ENCODE results near the gene SUMO3. TPM values are rescaled to one million over a fixed set of nuclear protein-coding genes. Genes with fewer than 3 reads are reported as not detected.

The SUMO3 gene
- total and polyA plus RNA-seq, 10 of the 15 experiments (the other 5 are each of a cell fraction or from before 2014, with no cell fraction given): 14.3 to 164 (median 89.9) TPM

DNA sequence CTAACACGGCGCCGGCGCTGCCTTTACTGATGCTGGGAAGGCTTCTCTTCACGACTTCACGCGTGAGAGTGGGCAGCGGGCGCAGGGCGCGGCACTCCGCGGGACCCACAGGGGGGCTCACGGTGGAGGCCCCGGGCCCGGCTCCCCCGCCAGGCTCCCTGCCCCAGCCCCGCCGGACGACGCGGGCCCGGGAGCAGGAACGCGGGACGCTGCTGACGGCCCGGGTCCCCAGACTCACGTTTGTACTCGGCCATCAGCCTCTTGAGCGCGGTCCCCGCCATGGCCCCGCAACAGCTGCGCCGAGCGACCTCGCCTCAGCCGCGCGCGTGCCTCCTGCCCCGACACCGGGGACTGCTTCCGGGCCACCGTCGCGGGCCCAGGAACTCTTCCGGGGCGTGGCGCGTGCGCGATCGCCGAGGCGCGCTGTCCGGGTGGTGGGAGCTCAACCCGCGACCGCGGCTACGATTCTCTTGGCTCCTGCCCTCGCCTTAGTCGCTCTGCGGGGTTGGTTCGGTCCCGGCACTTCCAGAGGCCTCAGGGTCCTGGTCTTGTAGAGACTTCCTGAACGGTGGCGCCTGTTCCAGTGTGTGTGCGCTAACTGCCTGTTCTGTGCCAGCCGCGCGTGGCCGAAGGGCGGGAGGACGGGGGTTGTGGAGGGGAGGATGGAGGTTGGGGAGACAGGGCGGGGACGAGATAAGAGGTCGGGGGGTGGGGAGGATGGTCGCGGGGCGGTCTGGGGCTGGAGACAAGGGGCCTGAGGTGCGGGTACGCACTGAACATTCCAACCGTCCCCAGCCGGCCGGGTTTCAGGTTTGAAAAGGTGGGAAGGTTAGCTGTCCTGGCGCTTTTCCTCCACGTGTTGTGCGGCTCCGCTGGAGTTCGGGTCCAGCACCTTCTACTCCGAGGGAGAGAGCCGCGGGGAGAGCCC is 16.1 kb downstream of the SUMO3 start, which contains the start of gene UBE2G2 (continued):
- TF ChIP-seq MYC (IDR thresholded peaks at IDR 0.05; ENCODE audit: insufficient read depth, insufficient read length, insufficient replicate concordance, low read length, severe bottlenecking): peak; percentile 78
- peak; percentile 59; the same call in 1 of the 2 replicates for TF ChIP-seq TCF3 (IDR thresholded peaks at IDR 0.05; ENCODE audit: borderline replicate concordance, insufficient read depth, low read depth, low read length)
- 0 out of 2 replicates have a peak, but pooled peaks have one; percentile 59 for TF ChIP-seq SREBF1 (IDR thresholded peaks at IDR 0.05; ENCODE audit: low read length)
- TF ChIP-seq EP300 (IDR thresholded peaks at IDR 0.05; ENCODE audit: borderline replicate concordance in 1 of 2, control insufficient read depth in 1 of 2, low read depth in 2 of 2, low read length in 2 of 2): no peak
- TF ChIP-seq BCL11A (IDR thresholded peaks at IDR 0.05; ENCODE audit: low read depth, low read length): no peak
- TF ChIP-seq NFYB (IDR thresholded peaks at IDR 0.05; ENCODE audit: insufficient read depth, low read depth, low read length): no peak
- no peak for TF ChIP-seq STAT3 (IDR thresholded peaks at IDR 0.05; ENCODE audit: low read depth, low read length)
- peak; percentile 71; the same call in 1 of the 2 replicates for TF ChIP-seq STAT1 (conservative IDR thresholded peaks at IDR 0.05)
- TF ChIP-seq YY1 (IDR thresholded peaks at IDR 0.05; ENCODE audit: low read depth, low read length): peak; percentile 78; the same call in 1 of the 2 replicates
- peak; percentile 86 for TF ChIP-seq SIN3A (IDR thresholded peaks at IDR 0.05; ENCODE audit: low read depth, low read length)
- TF ChIP-seq SIX5 (IDR thresholded peaks at IDR 0.05; ENCODE audit: low read depth, low read length, severe bottlenecking): peak; percentile 70
- peak; percentile 74; the same call in 1 of the 2 replicates for TF ChIP-seq POLR2AphosphoS5 (IDR thresholded peaks at IDR 0.05; ENCODE audit: low read length)
- TF ChIP-seq TARDBP (IDR thresholded peaks at IDR 0.05; ENCODE audit: borderline replicate concordance): no peak
- 0 out of 2 replicates have a peak, but pooled peaks have one; percentile 46 for TF ChIP-seq TCF12 (IDR thresholded peaks at IDR 0.05; ENCODE audit: low read depth, low read length)
- TF ChIP-seq RBBP5 (conservative IDR thresholded peaks at IDR 0.05): no peak
- no peak for TF ChIP-seq SP1 (IDR thresholded peaks at IDR 0.05; ENCODE audit: low read depth, low read length)
- no peak for TF ChIP-seq IKZF2 (IDR thresholded peaks at IDR 0.05)
- TF ChIP-seq, protein P1, sequence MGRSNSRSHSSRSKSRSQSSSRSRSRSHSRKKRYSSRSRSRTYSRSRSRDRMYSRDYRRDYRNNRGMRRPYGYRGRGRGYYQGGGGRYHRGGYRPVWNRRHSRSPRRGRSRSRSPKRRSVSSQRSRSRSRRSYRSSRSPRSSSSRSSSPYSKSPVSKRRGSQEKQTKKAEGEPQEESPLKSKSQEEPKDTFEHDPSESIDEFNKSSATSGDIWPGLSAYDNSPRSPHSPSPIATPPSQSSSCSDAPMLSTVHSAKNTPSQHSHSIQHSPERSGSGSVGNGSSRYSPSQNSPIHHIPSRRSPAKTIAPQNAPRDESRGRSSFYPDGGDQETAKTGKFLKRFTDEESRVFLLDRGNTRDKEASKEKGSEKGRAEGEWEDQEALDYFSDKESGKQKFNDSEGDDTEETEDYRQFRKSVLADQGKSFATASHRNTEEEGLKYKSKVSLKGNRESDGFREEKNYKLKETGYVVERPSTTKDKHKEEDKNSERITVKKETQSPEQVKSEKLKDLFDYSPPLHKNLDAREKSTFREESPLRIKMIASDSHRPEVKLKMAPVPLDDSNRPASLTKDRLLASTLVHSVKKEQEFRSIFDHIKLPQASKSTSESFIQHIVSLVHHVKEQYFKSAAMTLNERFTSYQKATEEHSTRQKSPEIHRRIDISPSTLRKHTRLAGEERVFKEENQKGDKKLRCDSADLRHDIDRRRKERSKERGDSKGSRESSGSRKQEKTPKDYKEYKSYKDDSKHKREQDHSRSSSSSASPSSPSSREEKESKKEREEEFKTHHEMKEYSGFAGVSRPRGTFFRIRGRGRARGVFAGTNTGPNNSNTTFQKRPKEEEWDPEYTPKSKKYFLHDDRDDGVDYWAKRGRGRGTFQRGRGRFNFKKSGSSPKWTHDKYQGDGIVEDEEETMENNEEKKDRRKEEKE (IDR thresholded peaks at IDR 0.05): no peak
- TF ChIP-seq POLR2AphosphoS2 (IDR thresholded peaks at IDR 0.05; ENCODE audit: low read depth, low read length): peak; percentile 78; the same call in 1 of the 2 replicates
- TF ChIP-seq MTA3 (IDR thresholded peaks at IDR 0.05; ENCODE audit: borderline replicate concordance, low read length): no peak
- TF ChIP-seq ESRRA (IDR thresholded peaks at IDR 0.05; ENCODE audit: low read length): no peak
- TF ChIP-seq, protein P2, sequence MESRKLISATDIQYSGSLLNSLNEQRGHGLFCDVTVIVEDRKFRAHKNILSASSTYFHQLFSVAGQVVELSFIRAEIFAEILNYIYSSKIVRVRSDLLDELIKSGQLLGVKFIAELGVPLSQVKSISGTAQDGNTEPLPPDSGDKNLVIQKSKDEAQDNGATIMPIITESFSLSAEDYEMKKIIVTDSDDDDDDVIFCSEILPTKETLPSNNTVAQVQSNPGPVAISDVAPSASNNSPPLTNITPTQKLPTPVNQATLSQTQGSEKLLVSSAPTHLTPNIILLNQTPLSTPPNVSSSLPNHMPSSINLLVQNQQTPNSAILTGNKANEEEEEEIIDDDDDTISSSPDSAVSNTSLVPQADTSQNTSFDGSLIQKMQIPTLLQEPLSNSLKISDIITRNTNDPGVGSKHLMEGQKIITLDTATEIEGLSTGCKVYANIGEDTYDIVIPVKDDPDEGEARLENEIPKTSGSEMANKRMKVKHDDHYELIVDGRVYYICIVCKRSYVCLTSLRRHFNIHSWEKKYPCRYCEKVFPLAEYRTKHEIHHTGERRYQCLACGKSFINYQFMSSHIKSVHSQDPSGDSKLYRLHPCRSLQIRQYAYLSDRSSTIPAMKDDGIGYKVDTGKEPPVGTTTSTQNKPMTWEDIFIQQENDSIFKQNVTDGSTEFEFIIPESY (IDR thresholded peaks at IDR 0.05): no peak
- TF ChIP-seq, protein P3, sequence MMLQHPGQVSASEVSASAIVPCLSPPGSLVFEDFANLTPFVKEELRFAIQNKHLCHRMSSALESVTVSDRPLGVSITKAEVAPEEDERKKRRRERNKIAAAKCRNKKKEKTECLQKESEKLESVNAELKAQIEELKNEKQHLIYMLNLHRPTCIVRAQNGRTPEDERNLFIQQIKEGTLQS (IDR thresholded peaks at IDR 0.05; ENCODE audit: borderline replicate concordance, extremely low read depth, low read depth, low read length): no peak
- peak; percentile 77 for TF ChIP-seq SMAD5 (IDR thresholded peaks at IDR 0.05; ENCODE audit: low read depth)
